Nephron (organoid): ENCODE results near the gene SNAPIN.

Experiments
- H3K27ac Mint-ChIP-seq, 3 experiments: 2 replicates each; pipeline ENCODE4 v1.8.0; 2020; ENCODE audit warnings: mixed read lengths in 3 of 3, mild to moderate bottlenecking in 2 of 3, moderate library complexity in 1 of 3
- H3K27me3 Mint-ChIP-seq: 2 replicates; pipeline ENCODE4 v1.8.0; 2021; ENCODE audit warnings: low read depth, mild to moderate bottlenecking, moderate library complexity, mixed read lengths
- H3K36me3 Mint-ChIP-seq: 2 replicates; pipeline ENCODE4 v1.8.0; 2020; ENCODE audit warnings: low read depth, mixed read lengths
- H3K4me1 Mint-ChIP-seq: 2 replicates; pipeline ENCODE4 v1.8.0; 2020; ENCODE audit warnings: mixed read lengths
- H3K4me3 Mint-ChIP-seq, 3 experiments: 2 replicates each; pipeline ENCODE4 v1.8.0; 2020; ENCODE audit warnings: mild to moderate bottlenecking in 3 of 3, mixed read lengths in 3 of 3, moderate library complexity in 2 of 3
- H3K9me3 Mint-ChIP-seq: 2 replicates; pipeline ENCODE4 v1.8.0; 2020; ENCODE audit warnings: mixed read lengths
- CTCF ChIP-seq, 3 experiments: fragments of 200-600 bp; sonication (generic); IDR thresholded peaks; one replicate each; pipeline ENCODE4 v1.5.0; 2021; ENCODE audit warnings: antibody characterized with exemption in 3 of 3; ENCODE audit not compliant: unreplicated experiment in 3 of 3

Gene SNAPIN

GRCh38 chr1:153633161-153633753 is 25.2 kb upstream of the SNAPIN start:
- H3K4me1 Mint-ChIP-seq: peaks cover 66% of the 10 kb centered on the region
- H3K27ac Mint-ChIP-seq: peak overlapping the region; percentile 99 to 100 (median 100)
- H3K27me3 Mint-ChIP-seq: no peaks in the 10 kb centered on the region
- no peaks in the 10 kb centered on the region for H3K9me3 Mint-ChIP-seq
- no peak for TF ChIP-seq CTCF (IDR thresholded peaks at IDR 0.05; ENCODE audit: unreplicated experiment in 3 of 3)
- H3K36me3 Mint-ChIP-seq: peaks cover 38% of the 10 kb centered on the region
- peak overlapping the region; percentile 94 to 100 (median 98) for H3K4me3 Mint-ChIP-seq

- Mint-ChIP-seq H3K4me3 (peak within 1 kb of the TSS; percentile 94 to 100 (median 98)), H3K27ac (peak within 1 kb of the TSS; percentile 99 to 100 (median 100)), H3K27me3 (no peaks in the 10 kb centered on the region), H3K36me3 (peaks cover 45% of the 10 kb centered on the region), H3K4me1 (peaks cover 62% of the 10 kb centered on the region), H3K9me3 (no peaks in the 10 kb centered on the region)
- no peak for TF ChIP-seq CTCF (IDR thresholded peaks at IDR 0.05; ENCODE audit: unreplicated experiment in 3 of 3)
Measured at GRCh38 chr1:153633754-153634665, 24.5 kb upstream of the SNAPIN start, which contains the start of gene CHTOP. CHTOP (plus strand) TSS chr1:153634066; CDS start chr1:153636589, 2,523 bp downstream.

GRCh38 chr1:153635872-153636271 is 22.6 kb upstream of the SNAPIN start:
- TF ChIP-seq CTCF (IDR thresholded peaks at IDR 0.05; ENCODE audit: unreplicated experiment in 3 of 3): no peak
- Mint-ChIP-seq H3K36me3 (peaks cover 54% of the 10 kb centered on the region), H3K9me3 (no peaks in the 10 kb centered on the region), H3K27me3 (no peaks in the 10 kb centered on the region), H3K4me1 (peaks cover 44% of the 10 kb centered on the region), H3K27ac (peak overlapping the region; percentile 25 to 63 (median 62)), H3K4me3 (peak overlapping the region; percentile 59 to 85 (median 80))

GRCh38 chr1:153636312-153636711 is 22.2 kb upstream of the SNAPIN start:
- H3K4me3 Mint-ChIP-seq: peak overlapping the region; percentile 59 to 85 (median 80)
- H3K27ac Mint-ChIP-seq: peak overlapping the region; percentile 46 to 88 (median 62)
- H3K27me3 Mint-ChIP-seq: no peaks in the 10 kb centered on the region
- H3K36me3 Mint-ChIP-seq: peaks cover 59% of the 10 kb centered on the region
- no peaks in the 10 kb centered on the region for H3K9me3 Mint-ChIP-seq
- no peak for TF ChIP-seq CTCF (IDR thresholded peaks at IDR 0.05; ENCODE audit: unreplicated experiment in 3 of 3)
- peaks cover 42% of the 10 kb centered on the region for H3K4me1 Mint-ChIP-seq

GRCh38 chr1:153638261-153638660 is 20.2 kb upstream of the SNAPIN start:
- peaks cover 38% of the 10 kb centered on the region for H3K4me1 Mint-ChIP-seq
- no peaks in the 10 kb centered on the region for H3K9me3 Mint-ChIP-seq
- H3K4me3 Mint-ChIP-seq: no peak overlapping the region
- peaks cover 72% of the 10 kb centered on the region for H3K36me3 Mint-ChIP-seq
- H3K27me3 Mint-ChIP-seq: no peaks in the 10 kb centered on the region
- peak overlapping the region in 1 of 3 experiments; percentile 23 for H3K27ac Mint-ChIP-seq
- TF ChIP-seq CTCF (IDR thresholded peaks at IDR 0.05; ENCODE audit: unreplicated experiment in 3 of 3): no peak
